Right kidney (tissue), 1 donor: Measurements from ENCODE around the gene NAPB.
"Not testable (repeated sequence)": the region's sequence is repeated elsewhere in the genome, so short reads cannot be mapped to it uniquely, and the experiment has no call there.

ENCODE experiments used
- DNase-seq: peaks from one replicate; pipeline ENCODE4 v3.0.0-alpha.2; 2016

NAPB gene

GRCh38 chr20:23368316-23369071 lies 52.8 kb downstream of the NAPB start:
- no peak for DNase-seq

- DNase-seq: no peak
These were observed 53.5 kb downstream of the NAPB start for GRCh38 chr20:23367770-23368169.

GRCh38 chr20:23366384-23366783 lies 54.9 kb downstream of the NAPB start:
- DNase-seq: no peak

GRCh38 chr20:23365390-23366165 lies 55.7 kb downstream of the NAPB start:
- DNase-seq: no peak

GRCh38 chr20:23363257-23363649 lies 58.0 kb downstream of the NAPB start:
- DNase-seq: no peak

- DNase-seq: no peak
These were observed 58.7 kb downstream of the NAPB start for GRCh38 chr20:23362392-23363256.

GRCh38 chr20:23361476-23362391 lies 59.6 kb downstream of the NAPB start, which contains the start of gene GZF1:
TSS of gene GZF1 (plus strand) at chr20:23362182. CDS start at chr20:23364384, 2,202 bp downstream.
- DNase-seq: peak; percentile 97

- DNase-seq: no peak
These were observed 60.2 kb downstream of the NAPB start for GRCh38 chr20:23361119-23361475.

GRCh38 chr20:23360531-23360930 lies 60.8 kb downstream of the NAPB start:
- no peak for DNase-seq

GRCh38 chr20:23358923-23359593 lies 62.2 kb downstream of the NAPB start:
- no peak for DNase-seq

GRCh38 chr20:23358563-23358906 lies 62.8 kb downstream of the NAPB start:
- DNase-seq: no peak

- peak; percentile 90 for DNase-seq
These were observed 63.3 kb downstream of the NAPB start for GRCh38 chr20:23357767-23358562.

- no peak for DNase-seq
These were observed 65.1 kb downstream of the NAPB start for GRCh38 chr20:23356203-23356602.

GRCh38 chr20:23350904-23351838 lies 70.1 kb downstream of the NAPB start:
- peak; percentile 72 for DNase-seq

GRCh38 chr20:23350196-23350903 lies 70.9 kb downstream of the NAPB start, which contains the start of gene NXT1:
TSS of gene NXT1 (plus strand) at chr20:23350791. CDS start at chr20:23354042, 3,251 bp downstream.
- peak; percentile 98 for DNase-seq

GRCh38 chr20:23349338-23350195 lies 71.7 kb downstream of the NAPB start:
- no peak for DNase-seq

GRCh38 chr20:23348510-23348909 lies 72.8 kb downstream of the NAPB start:
- not testable (repeated sequence) for DNase-seq
